GM12873 (cell line): ENCODE results near the gene CTCF.

ENCODE experiments used
- TF ChIP-seq, protein P1 (sequence below): IDR thresholded peaks from 2 replicates; pipeline ENCODE4 v1.5.1; 2012; ENCODE audit warnings: low read depth, mild to moderate bottlenecking, moderate library complexity, low read length, control low read depth; ENCODE audit not compliant: insufficient read depth; ENCODE audit errors: missing control alignments

Gene CTCF

DNA sequence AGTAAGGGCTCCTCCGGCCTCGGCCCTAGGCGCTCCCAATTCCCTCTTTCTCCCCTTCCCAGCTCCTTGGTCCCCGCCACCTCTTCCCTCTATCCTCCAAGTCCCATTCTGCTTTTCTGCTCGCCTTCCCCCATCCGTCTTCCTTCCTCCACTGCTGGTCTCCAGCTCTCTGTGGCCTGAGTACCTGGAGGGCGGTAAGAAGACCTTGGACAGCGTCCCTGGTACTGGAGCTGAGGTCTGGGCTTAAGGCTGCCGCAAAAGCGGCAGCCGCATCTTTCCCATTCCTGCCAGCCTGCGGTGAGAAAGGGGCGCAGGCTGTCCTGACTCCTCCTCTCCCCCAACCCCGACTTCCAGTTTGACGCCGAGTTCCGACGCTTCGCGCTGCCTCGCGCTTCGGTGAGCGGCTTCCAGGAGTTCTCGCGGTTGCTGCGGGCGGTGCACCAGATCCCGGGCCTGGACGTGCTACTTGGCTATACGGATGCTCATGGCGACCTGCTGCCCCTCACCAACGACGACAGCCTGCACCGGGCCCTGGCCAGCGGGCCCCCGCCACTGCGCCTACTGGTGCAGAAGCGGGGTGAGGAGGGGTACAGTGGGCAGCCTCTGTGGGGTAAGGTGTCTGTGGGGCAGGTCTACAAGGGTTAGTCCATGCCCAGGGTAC, 98.9 kb downstream of the CTCF start:
- TF ChIP-seq, protein P1, sequence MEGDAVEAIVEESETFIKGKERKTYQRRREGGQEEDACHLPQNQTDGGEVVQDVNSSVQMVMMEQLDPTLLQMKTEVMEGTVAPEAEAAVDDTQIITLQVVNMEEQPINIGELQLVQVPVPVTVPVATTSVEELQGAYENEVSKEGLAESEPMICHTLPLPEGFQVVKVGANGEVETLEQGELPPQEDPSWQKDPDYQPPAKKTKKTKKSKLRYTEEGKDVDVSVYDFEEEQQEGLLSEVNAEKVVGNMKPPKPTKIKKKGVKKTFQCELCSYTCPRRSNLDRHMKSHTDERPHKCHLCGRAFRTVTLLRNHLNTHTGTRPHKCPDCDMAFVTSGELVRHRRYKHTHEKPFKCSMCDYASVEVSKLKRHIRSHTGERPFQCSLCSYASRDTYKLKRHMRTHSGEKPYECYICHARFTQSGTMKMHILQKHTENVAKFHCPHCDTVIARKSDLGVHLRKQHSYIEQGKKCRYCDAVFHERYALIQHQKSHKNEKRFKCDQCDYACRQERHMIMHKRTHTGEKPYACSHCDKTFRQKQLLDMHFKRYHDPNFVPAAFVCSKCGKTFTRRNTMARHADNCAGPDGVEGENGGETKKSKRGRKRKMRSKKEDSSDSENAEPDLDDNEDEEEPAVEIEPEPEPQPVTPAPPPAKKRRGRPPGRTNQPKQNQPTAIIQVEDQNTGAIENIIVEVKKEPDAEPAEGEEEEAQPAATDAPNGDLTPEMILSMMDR: no peak

DNA sequence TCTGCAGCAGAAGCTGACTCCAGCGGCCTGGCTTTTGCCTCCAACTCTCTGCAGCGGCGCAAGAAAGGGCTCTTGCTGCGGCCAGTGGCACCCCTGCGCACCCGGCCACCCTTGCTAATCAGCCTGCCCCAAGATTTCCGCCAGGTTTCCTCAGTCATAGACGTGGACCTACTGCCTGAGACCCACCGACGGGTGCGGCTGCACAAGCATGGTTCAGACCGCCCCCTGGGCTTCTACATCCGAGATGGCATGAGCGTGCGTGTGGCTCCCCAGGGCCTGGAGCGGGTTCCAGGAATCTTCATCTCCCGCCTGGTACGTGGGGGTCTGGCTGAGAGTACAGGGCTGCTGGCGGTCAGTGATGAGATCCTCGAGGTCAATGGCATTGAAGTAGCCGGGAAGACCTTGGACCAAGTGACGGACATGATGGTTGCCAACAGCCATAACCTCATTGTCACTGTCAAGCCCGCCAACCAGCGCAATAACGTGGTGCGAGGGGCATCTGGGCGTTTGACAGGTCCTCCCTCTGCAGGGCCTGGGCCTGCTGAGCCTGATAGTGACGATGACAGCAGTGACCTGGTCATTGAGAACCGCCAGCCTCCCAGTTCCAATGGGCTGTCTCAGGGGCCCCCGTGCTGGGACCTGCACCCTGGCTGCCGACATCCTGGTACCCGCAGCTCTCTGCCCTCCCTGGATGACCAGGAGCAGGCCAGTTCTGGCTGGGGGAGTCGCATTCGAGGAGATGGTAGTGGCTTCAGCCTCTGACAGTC, 99.7 kb downstream of the CTCF start:
- TF ChIP-seq, protein P1: no peak

DNA sequence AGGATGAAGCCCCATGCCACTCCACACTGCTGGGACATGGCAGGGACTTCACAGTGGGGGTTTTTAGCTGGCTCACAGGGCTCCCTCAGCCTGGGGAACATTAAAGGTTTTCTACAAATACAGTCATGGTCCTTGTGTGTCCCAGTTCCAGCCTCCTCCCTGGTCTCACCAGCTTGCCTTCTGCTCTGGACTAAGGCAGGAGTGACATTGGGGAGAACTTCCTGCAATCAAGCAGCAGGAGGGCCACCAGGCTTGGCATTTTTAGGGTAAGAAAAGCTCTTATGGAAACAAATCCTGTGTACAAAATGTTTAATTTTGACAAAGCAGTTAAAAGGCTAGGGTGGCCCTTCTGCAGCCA, 100.3 kb downstream of the CTCF start:
- TF ChIP-seq, protein P1: no peak

DNA sequence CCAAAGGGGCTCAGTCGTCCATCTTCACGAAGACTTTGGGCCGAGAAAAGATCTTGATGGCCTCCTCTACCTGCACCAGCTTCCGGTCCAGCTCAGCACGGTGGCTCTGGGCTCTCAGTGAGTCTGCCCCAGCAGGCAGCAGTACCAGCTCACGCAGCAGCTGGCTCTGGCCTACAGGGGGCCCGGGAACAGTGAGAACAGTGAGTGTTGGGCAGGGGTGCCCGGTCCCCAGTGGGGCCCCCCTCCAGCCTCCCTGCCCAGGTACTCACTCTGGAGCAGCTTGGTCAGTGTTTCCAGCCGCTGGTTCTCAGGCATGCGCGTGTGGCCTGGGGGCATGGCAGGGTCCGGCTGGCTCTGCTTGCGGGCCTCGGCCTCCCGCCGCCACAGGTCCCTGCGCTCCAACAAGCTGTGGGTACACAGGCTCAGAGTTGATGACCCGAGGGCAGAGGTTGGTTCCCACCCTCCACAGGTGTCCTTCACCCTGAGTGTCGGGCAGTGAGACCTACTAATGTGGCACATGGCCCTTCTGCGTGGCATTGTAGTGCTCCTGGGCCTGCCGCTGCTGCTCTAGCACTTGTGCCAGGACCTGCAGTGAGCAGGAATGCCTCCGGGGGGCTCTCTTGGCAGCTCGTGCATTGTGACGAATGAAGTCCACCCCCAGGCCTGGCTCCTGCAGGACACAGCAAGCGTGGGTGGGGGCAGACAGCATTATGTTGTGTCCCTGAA, 101.0 kb downstream of the CTCF start:
- TF ChIP-seq, protein P1: peak; percentile 61

DNA sequence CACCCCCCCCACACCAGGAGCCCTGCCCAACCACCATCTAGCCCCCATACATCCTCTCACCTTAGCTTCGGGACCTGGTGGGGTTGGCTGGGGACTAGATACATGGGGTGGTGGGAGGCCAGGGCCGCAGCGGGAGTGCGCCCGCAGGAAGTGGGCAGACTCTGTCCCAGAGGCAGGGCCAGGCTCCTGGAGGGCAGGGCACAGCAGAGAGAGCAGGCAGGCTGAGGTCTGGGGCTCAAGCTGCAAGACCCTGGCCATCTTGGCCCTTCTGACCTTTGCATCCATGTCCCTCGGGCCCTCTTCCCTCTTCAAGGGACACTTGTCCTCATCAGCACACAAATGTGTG, 101.5 kb downstream of the CTCF start:
- TF ChIP-seq, protein P1: no peak

DNA sequence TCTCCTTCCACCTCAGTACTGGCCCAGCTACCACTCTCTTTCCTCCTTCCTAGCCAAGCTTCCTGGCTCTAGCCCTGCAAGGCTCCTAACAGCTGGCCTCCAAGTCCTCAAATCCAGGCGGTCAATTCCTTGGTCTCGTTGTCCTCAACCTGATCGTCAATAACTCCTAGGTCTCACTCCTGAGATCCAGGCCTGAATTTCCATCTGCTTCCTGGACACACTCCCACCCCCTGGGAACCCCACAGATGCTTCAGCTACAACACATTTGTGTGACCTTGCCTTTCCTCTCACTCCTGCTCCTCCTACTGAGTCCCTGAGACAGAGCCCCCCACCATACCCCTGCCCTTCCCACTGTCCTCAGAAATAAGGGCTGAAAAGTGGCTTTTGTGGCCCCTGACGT, 101.9 kb downstream of the CTCF start:
- TF ChIP-seq, protein P1: no peak

DNA sequence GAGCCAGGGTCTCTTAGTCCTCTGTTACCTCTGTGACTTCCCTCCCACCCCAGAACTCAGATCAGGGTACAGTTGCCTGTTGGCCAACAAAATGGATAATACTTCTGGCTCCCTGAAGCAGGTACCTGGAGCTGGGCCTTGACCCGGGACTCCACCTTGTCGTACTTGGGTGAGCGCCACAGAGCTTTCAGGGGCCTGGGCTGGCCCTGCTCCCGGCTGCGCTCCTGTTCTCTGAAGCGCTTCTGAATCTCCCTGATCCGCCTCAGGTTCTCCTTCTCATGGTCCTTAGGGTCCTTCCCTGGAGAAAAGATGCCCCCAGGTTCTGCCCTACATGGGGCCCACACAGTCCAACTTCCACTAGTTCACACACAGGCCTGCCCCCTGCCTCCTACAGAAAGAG, 102.5 kb downstream of the CTCF start:
- TF ChIP-seq, protein P1: no peak
